Upper lobe of right lung (tissue), 1 donor: Measurements from ENCODE around the gene LAMTOR2. TPM values are rescaled to one million over a fixed set of nuclear protein-coding genes. Genes with fewer than 3 reads are reported as not detected.
A peak's percentile ranks its signal among the peaks of the same experiment; 100 is the strongest.

Experiments
- ATAC-seq: fragments of 200-7000 bp; cut with Tn5 transposase; one replicate; pipeline ENCODE4 v1.9.1; 2020; ENCODE audit warnings: mild to moderate bottlenecking, moderate library complexity
- DNase-seq: peaks from one replicate; pipeline ENCODE4 v3.0.0-alpha.2; 2020
- H3K27ac ChIP-seq: fragments of 200-600 bp; one replicate; pipeline ENCODE4 v1.8.0; 2022
- H3K27me3 ChIP-seq: fragments of 200-600 bp; one replicate; pipeline ENCODE4 v1.8.0; 2022; ENCODE audit warnings: mild to moderate bottlenecking
- H3K36me3 ChIP-seq: fragments of 200-600 bp; one replicate; pipeline ENCODE4 v1.8.0; 2022
- H3K4me1 ChIP-seq: fragments of 200-600 bp; one replicate; pipeline ENCODE4 v1.8.0; 2022
- H3K4me3 ChIP-seq: fragments of 200-600 bp; one replicate; pipeline ENCODE4 v1.8.0; 2022; ENCODE audit warnings: mild to moderate bottlenecking
- H3K9me3 ChIP-seq: fragments of 200-600 bp; one replicate; pipeline ENCODE4 v1.8.0; 2022
- intact Hi-C: fragments of 100-400 bp; cut with DNase I; formaldehyde crosslinking; loops from one replicate; pipeline ENCODE4 v1.11.0; 2022
- total RNA-seq: library from RNA; stranded (reverse); fragmentation: NEBNext Ultra II Directional; extraction: Animal tissue kit (Norgen Biotek cat#: 25700); gene quantifications from one replicate; pipeline ENCODE4 v1.2.1, GENCODE V29; 2021
- TF ChIP-seq, protein P1 (sequence below): fragments of 200-600 bp; IDR thresholded peaks from one replicate; pipeline ENCODE4 v1.8.0; 2022; ENCODE audit warnings: antibody characterized with exemption
- donor health status: DM: no; HTN: yes; CAD: no; lungs with severe emphysema.

LAMTOR2 gene
- total RNA-seq, 1 donor from 2014 or later = 49.7 TPM

- intact Hi-C loops = no loop called here
- Histone ChIP-seq H3K27me3 (no peaks in the 10 kb centered on the region), H3K27ac (no peak overlapping the region), H3K4me3 (no peak overlapping the region), H3K36me3 (no peaks in the 10 kb centered on the region), H3K4me1 (peaks cover 10% of the 10 kb centered on the region), H3K9me3 (no peaks in the 10 kb centered on the region)
- ATAC-seq (no peak), DNase-seq (no peak)
- TF ChIP-seq, protein P1, sequence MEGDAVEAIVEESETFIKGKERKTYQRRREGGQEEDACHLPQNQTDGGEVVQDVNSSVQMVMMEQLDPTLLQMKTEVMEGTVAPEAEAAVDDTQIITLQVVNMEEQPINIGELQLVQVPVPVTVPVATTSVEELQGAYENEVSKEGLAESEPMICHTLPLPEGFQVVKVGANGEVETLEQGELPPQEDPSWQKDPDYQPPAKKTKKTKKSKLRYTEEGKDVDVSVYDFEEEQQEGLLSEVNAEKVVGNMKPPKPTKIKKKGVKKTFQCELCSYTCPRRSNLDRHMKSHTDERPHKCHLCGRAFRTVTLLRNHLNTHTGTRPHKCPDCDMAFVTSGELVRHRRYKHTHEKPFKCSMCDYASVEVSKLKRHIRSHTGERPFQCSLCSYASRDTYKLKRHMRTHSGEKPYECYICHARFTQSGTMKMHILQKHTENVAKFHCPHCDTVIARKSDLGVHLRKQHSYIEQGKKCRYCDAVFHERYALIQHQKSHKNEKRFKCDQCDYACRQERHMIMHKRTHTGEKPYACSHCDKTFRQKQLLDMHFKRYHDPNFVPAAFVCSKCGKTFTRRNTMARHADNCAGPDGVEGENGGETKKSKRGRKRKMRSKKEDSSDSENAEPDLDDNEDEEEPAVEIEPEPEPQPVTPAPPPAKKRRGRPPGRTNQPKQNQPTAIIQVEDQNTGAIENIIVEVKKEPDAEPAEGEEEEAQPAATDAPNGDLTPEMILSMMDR = no peak
Measured at GRCh38 chr1:156074661-156075060, 20.1 kb downstream of the LAMTOR2 start.

DNA sequence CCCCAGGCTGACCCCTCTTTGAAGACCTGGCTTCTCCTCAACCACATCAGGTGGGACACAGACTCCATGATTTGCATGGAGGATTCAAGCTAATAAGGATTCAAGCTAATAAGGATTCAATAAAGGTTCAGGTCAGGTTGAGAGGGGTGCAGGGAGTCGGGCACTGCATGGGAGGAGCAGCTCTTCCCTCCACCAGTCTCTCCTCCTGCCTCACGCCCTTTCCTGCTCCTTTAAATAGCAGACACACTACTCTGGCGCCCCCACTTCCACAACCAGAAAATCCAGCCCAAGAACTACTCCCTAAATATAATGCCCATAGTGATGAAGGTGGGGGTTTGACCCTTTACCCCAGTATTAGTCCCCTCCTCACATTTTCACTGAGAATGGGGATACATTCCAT is 20.6 kb downstream of the LAMTOR2 start:
- intact Hi-C loops = no loop called here
- DNase-seq (no peak), ATAC-seq (no peak)
- Histone ChIP-seq H3K27ac (peak overlapping the region; percentile 30), H3K4me3 (no peak overlapping the region), H3K4me1 (peaks cover 10% of the 10 kb centered on the region), H3K27me3 (no peaks in the 10 kb centered on the region), H3K9me3 (no peaks in the 10 kb centered on the region), H3K36me3 (no peaks in the 10 kb centered on the region)
- TF ChIP-seq, protein P1 = no peak

GRCh38 chr1:156075775-156076204 is 21.2 kb downstream of the LAMTOR2 start:
- H3K27me3 ChIP-seq = no peaks in the 10 kb centered on the region
- DNase-seq (no peak), ATAC-seq (no peak)
- H3K4me3 ChIP-seq = peak overlapping the region; percentile 54
- peaks cover 10% of the 10 kb centered on the region for H3K4me1 ChIP-seq
- no peaks in the 10 kb centered on the region for H3K9me3 ChIP-seq
- no peaks in the 10 kb centered on the region for H3K36me3 ChIP-seq
- TF ChIP-seq, protein P1 = no peak
- intact Hi-C loops = no loop called here
- H3K27ac ChIP-seq = peak overlapping the region; percentile 30

GRCh38 chr1:156076609-156077429 is 22.2 kb downstream of the LAMTOR2 start:
- Histone ChIP-seq H3K9me3 (no peaks in the 10 kb centered on the region), H3K27ac (peak overlapping the region; percentile 36), H3K27me3 (no peaks in the 10 kb centered on the region), H3K4me3 (peak overlapping the region; percentile 54), H3K36me3 (no peaks in the 10 kb centered on the region), H3K4me1 (peaks cover 14% of the 10 kb centered on the region)
- peak; percentile 77 for ATAC-seq
- DNase-seq = peak; percentile 74
- intact Hi-C loops = no loop called here
- TF ChIP-seq, protein P1 = no peak

DNA sequence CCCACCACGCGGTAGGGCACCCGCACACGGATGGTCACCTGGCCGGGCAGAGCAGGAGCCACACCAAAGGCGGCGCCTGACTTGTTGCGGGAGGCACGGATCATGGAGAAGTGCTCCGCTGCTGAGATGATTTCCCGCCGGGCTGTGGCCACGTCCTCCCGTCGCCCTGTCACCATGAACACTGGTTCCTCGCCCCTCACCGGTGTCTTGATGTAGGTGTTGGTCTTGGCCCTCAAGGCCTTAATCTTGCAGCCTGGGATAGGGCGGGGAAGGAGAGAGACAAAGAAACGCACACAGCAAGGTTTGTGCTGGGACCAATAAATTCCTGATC is 22.8 kb downstream of the LAMTOR2 start:
- no peak for ATAC-seq
- DNase-seq = no peak
- Histone ChIP-seq H3K9me3 (no peaks in the 10 kb centered on the region), H3K27me3 (no peaks in the 10 kb centered on the region), H3K27ac (peak overlapping the region; percentile 36), H3K36me3 (no peaks in the 10 kb centered on the region), H3K4me1 (peaks cover 17% of the 10 kb centered on the region), H3K4me3 (no peak overlapping the region)
- TF ChIP-seq, protein P1 = no peak
- intact Hi-C loops = no loop called here
